Forelimb muscle (tissue), 1 donor: ENCODE measurements around the gene TBX10. TPM values are rescaled to one million over a fixed set of nuclear protein-coding genes. Genes with fewer than 3 reads are reported as not detected.
"Not testable (repeated sequence)": the region's sequence is repeated elsewhere in the genome, so short reads cannot be mapped to it uniquely, and the experiment has no call there.

Experiments
- DNase-seq: peaks from one replicate; pipeline ENCODE4 v3.0.0-alpha.2; 2013; ENCODE audit warnings: low read depth
- polyA plus RNA-seq: library from polyadenylated mRNA; unstranded; fragments of 120-200 nt; gene quantifications from one replicate; pipeline ENCODE4 v1.2.1, GENCODE V29; 2013; ENCODE audit not compliant: insufficient read length

Gene TBX10
- polyA plus RNA-seq, 1 donor, result not detected

GRCh38 chr11:67664696-67665540, 25.4 kb upstream of the TBX10 start:
- DNase-seq, result no peak

- DNase-seq, result no peak
Measured at GRCh38 chr11:67664213-67664585, 24.6 kb upstream of the TBX10 start.

- no peak for DNase-seq
Measured at GRCh38 chr11:67663532-67664212, 24.1 kb upstream of the TBX10 start.

- DNase-seq, result no peak
Measured at GRCh38 chr11:67662835-67663531, 23.4 kb upstream of the TBX10 start.

- no peak for DNase-seq
Measured at GRCh38 chr11:67662142-67662834, 22.7 kb upstream of the TBX10 start.

GRCh38 chr11:67660752-67661151, 21.2 kb upstream of the TBX10 start:
- DNase-seq, result not testable (repeated sequence)

GRCh38 chr11:67659651-67660165, 20.1 kb upstream of the TBX10 start:
- not testable (repeated sequence) for DNase-seq

GRCh38 chr11:67657300-67657699, 17.7 kb upstream of the TBX10 start:
- DNase-seq, result no peak

- no peak for DNase-seq
Measured at GRCh38 chr11:67656278-67656922, 16.8 kb upstream of the TBX10 start.

GRCh38 chr11:67654225-67654624, 14.7 kb upstream of the TBX10 start:
- DNase-seq, result no peak

GRCh38 chr11:67652965-67653845, 13.6 kb upstream of the TBX10 start:
- DNase-seq, result no peak

GRCh38 chr11:67651976-67652781, 12.6 kb upstream of the TBX10 start:
- no peak for DNase-seq

GRCh38 chr11:67649634-67650510, 10.3 kb upstream of the TBX10 start:
- DNase-seq, result no peak

GRCh38 chr11:67648796-67649613, 9.4 kb upstream of the TBX10 start:
- DNase-seq, result no peak

- no peak for DNase-seq
Measured at GRCh38 chr11:67648140-67648795, 8.7 kb upstream of the TBX10 start.

GRCh38 chr11:67647471-67647870, 7.9 kb upstream of the TBX10 start:
- no peak for DNase-seq
